NCI-H146 treated with DMSO at 0.1 percent for 48 hours (cell line): Measurements from ENCODE around the gene VPS33B.
A peak's percentile ranks its signal among the peaks of the same experiment; 100 is the strongest.
"Not testable (repeated sequence)": the region's sequence is repeated elsewhere in the genome, so short reads cannot be mapped to it uniquely, and the experiment has no call there.

ENCODE experiments used
- DNase-seq: peaks from one replicate; lab custom pipeline; 2025; ENCODE audit not compliant: unreplicated experiment; lab: John Stamatoyannopoulos, UW

VPS33B gene

GRCh38 chr15:91032919-91033803 is 10.8 kb upstream of the VPS33B start:
- DNase-seq, result peak; percentile 78

DNA sequence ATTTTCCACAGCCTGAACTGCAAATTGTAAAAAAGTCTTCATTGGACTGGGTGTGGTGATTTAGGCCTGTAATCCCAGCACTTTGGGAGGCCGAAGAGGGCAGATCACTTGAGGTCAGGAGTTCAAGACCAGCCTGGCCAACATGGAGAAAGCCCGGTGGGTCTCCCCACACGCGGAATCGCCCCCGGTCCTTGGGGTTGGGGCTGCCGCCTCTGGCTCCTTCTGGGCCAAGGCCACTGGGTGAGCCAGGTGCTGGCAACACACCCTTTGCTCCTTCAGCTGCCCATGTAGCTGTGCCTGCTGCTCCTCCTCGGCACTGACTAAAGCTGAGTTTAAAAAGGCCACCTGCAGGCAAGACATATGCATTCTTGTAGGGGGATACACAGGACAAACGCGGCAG is 9.4 kb upstream of the VPS33B start:
- no peak for DNase-seq

DNA sequence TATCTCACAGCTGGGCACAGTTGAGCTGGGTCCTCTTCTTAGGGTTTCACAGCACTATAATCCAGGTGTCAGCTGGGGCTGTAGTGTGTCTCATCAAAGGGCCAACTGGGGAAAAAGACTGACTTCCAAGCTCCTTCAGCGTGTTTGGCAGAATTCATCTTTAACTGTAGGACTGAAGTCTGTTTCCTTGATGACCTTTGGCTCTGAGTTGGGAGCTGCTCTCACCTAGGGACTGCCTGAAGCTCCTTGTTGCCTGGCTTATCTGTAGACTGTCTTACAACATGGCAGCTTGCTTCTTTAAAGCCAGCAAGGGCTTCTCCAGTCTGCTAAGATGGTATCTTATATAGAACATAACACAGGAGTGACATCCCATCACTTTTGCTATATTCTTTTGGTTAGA is 5.3 kb upstream of the VPS33B start:
- DNase-seq, result no peak

- DNase-seq, result no peak
Observed at GRCh38 chr15:91023720-91024119, 1.3 kb upstream of the VPS33B start.

- DNase-seq, result no peak
Observed at GRCh38 chr15:91022832-91023129, 387 bp upstream of the VPS33B start.

DNA sequence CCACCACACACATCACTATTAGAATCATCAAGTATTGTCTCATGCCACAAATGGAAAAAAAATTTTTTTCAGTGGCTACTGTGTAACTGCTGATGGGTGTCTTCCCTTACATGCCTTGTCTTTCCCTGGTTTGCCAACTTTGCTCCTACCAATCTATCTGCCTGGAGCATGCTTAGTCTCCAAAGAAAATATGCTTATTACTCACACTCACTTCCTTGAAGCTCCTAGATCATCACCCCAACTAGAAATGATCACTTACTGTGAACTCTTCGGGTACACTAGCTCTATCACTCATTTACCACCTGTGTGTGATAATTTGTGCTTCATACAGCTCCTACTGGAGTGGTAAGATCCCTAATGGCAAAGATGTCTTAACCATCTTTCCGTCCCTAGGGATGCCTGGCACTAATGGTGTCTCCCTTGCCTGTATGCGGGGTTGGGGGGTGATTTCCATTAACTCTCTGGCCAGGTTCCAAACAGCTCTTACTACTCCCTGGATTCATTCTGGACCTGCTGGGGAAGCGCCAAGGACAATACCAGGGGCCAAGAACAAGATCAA is 799 bp downstream of the VPS33B start:
- no peak for DNase-seq

DNA sequence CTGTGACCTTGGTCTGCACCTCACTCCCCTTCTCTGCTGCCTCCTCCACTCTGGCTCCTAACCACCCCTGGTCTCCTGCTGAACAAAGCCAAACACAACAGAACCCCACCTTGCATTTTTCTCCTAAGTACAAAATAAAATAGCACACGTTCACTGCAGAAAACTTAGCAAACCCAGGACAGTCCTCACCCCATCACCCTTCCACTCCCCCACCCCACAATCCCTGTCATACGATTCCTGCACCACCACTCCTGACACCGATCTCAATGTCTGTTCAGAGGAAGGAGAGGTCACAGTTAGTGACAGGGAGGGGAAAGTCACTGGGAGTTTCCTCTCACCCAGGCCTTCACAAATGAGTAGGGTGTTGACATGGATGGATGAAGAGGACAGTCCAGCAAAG is 4.2 kb downstream of the VPS33B start:
- no peak for DNase-seq

GRCh38 chr15:91017716-91018115 is 4.7 kb downstream of the VPS33B start:
- no peak for DNase-seq

- not testable (repeated sequence) for DNase-seq
Observed at GRCh38 chr15:91013701-91014100, 8.7 kb downstream of the VPS33B start.

DNA sequence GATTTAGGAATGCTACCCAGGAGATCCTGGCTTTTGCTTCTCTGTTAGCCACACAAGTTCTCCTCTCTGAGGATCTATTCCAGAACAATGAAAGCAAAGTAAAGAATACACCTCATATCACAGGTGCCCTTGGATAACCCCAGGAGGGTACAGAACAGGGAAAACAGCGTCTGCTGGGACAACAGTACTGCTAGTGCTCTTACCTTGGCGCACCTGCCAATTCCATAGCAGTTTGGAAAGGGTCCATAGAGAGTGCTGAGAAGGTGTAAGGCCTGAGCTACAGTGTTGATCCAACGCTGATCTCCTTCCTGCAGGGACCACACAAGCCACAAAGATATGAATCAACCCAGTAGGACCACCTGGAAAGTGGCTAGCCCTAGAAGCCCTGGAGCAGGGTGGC is 15.1 kb downstream of the VPS33B start:
- no peak for DNase-seq

GRCh38 chr15:91001209-91001608 is 21.2 kb downstream of the VPS33B start:
- DNase-seq, result no peak

DNA sequence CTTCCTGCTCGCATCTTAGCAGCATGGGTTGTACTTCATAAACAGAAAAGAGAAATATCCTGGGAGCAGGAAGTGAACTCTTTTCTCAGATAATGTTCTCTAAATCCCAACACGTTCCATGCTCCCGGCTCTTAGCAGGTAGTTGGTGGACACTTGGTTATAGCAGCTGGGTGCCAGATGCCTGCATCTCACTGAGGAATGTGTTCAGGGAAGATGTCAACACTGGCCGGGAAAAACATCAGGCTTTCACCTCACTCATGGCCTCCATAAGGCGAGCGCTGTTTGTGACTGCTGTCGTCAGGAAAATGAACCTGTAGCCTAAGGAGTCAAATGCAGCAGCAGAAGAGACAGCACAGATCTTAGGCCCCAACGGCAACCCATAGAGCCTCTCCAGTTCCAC is 23.7 kb downstream of the VPS33B start:
- DNase-seq, result no peak

GRCh38 chr15:90994417-90995311 is 27.7 kb downstream of the VPS33B start, which contains the start of gene PRC1:
TSS of gene PRC1 (minus strand) at chr15:90994535. CDS start at chr15:90994417, 118 bp downstream.
- DNase-seq, result peak; percentile 86

GRCh38 chr15:90994059-90994416 is 28.4 kb downstream of the VPS33B start:
- no peak for DNase-seq

GRCh38 chr15:90991587-90992285 is 30.7 kb downstream of the VPS33B start:
- no peak for DNase-seq

DNA sequence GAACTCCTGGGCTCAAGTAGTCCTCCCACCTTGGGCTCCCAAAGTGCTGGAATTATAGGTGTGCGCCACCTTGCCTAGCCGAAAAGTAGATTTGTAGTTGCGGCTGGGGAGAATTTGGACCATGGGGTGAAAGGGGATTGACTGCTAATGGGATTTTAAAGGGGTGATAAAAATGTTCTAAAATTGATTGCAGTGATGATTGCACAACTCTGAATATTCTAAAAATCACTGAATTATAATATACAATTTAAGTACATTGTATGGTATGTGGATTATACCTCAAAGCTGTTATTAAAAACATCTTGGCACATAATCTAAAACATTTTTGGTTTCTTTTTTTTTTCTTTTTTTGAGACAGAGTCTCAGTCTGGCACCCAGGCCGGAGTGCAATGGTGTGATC is 31.9 kb downstream of the VPS33B start:
- no peak for DNase-seq

- DNase-seq, result no peak
Observed at GRCh38 chr15:90989040-90989768, 33.2 kb downstream of the VPS33B start.

GRCh38 chr15:90988296-90988695 is 34.1 kb downstream of the VPS33B start:
- no peak for DNase-seq

GRCh38 chr15:90987561-90988141 is 34.7 kb downstream of the VPS33B start:
- DNase-seq, result no peak
